ENCODE measurements around the gene PANK4. TPM values are rescaled to one million over a fixed set of nuclear protein-coding genes. Genes with fewer than 3 reads are reported as not detected.

Gene PANK4
- total RNA-seq, 1 experiment from 2014 or later, result 20.5 TPM

GRCh38 chr1:2532485-2533160 lies 6.2 kb upstream of the PANK4 start:
- Histone ChIP-seq H3K79me2 (ENCODE audit: low read depth) (no peaks in the 10 kb centered on the region), H2AFZ (no peak overlapping the region), H3K27me3 (ENCODE audit: insufficient read depth, low read depth) (peaks cover 21% of the 10 kb centered on the region), H3F3A (ENCODE audit: insufficient read depth, low read depth) (no peaks in the 10 kb centered on the region; the same call in 1 of the 2 replicates), H3K9me3 (ENCODE audit: insufficient read depth, low read depth) (no peaks in the 10 kb centered on the region), H3K36me3 (ENCODE audit: low read depth) (no peaks in the 10 kb centered on the region), H3K27ac (no peak overlapping the region), H3K4me2 (peak overlapping the region; percentile 48), H3K4me3 (no peak overlapping the region), H4K20me1 (ENCODE audit: insufficient read depth) (no peaks in the 10 kb centered on the region), H3K4me1 (replicated peaks; ENCODE audit: insufficient read depth) (peaks cover 31% of the 10 kb centered on the region), H3K9me2 (ENCODE audit: insufficient read depth) (no peaks in the 10 kb centered on the region)
- CTCF ChIA-PET, result no interaction called here
- no peak for DNase-seq
- POLR2A ChIA-PET (ENCODE audit: unreplicated experiment), result interaction anchor here (0.6 to 0.8 kb wide), 2 partner anchors 17 to 52 kb away, joined by 3 to 8 read pairs; no protein-coding TSS in a partner anchor
- TF ChIP-seq CTCF (conservative IDR thresholded peaks at IDR 0.05), result no peak
- no peak for TF ChIP-seq EZH2 (IDR thresholded peaks at IDR 0.05; ENCODE audit: low read depth)
- intact Hi-C loops (cut with micrococcal nuclease; ENCODE audit: unreplicated experiment), result loop anchor here (10.0 kb wide), 1 partner anchor 218 kb away; no protein-coding TSS in a partner anchor
- no TSS peak for BruUV-seq (replicated peaks)

- DNase-seq, result no peak
- Histone ChIP-seq H3F3A (ENCODE audit: insufficient read depth, low read depth) (peaks cover 6% of the 10 kb centered on the region; the same call in 1 of the 2 replicates), H4K20me1 (ENCODE audit: insufficient read depth) (no peaks in the 10 kb centered on the region), H3K27ac (no peak overlapping the region), H2AFZ (no peak overlapping the region), H3K4me1 (replicated peaks; ENCODE audit: insufficient read depth) (peaks cover 39% of the 10 kb centered on the region), H3K4me3 (no peak overlapping the region), H3K27me3 (ENCODE audit: insufficient read depth, low read depth) (peaks cover 21% of the 10 kb centered on the region), H3K9me3 (ENCODE audit: insufficient read depth, low read depth) (no peaks in the 10 kb centered on the region), H3K79me2 (ENCODE audit: low read depth) (peaks cover 2% of the 10 kb centered on the region), H3K9me2 (ENCODE audit: insufficient read depth) (no peaks in the 10 kb centered on the region), H3K36me3 (ENCODE audit: low read depth) (no peaks in the 10 kb centered on the region), H3K4me2 (no peak overlapping the region)
- BruUV-seq (replicated peaks), result no TSS peak
- CTCF ChIA-PET, result no interaction called here
- TF ChIP-seq CTCF (conservative IDR thresholded peaks at IDR 0.05) (no peak), EZH2 (IDR thresholded peaks at IDR 0.05; ENCODE audit: low read depth) (no peak)
- intact Hi-C loops (cut with micrococcal nuclease; ENCODE audit: unreplicated experiment), result loop anchor here (10.0 kb wide), 1 partner anchor 216 kb away; no protein-coding TSS in a partner anchor
- POLR2A ChIA-PET (ENCODE audit: unreplicated experiment), result interaction anchor here (0.6 to 0.7 kb wide), 3 partner anchors 18 to 1257 kb away, joined by 4 to 11 read pairs (median 8); no protein-coding TSS in a partner anchor
These were observed 4.3 kb upstream of the PANK4 start for GRCh38 chr1:2530513-2531361.

- TF ChIP-seq CTCF (conservative IDR thresholded peaks at IDR 0.05) (no peak), EZH2 (IDR thresholded peaks at IDR 0.05; ENCODE audit: low read depth) (peak; percentile 88; the same call in 1 of the 2 replicates)
- intact Hi-C loops (cut with micrococcal nuclease; ENCODE audit: unreplicated experiment), result loop anchor here (5.0 to 10.0 kb wide), 2 partner anchors 118 to 215 kb away; partner anchors contain the start of gene PEX10
- Histone ChIP-seq H3K79me2 (ENCODE audit: low read depth) (peaks cover 10% of the 10 kb centered on the region), H3K27ac (no peak within 1 kb of the TSS), H3K4me3 (no peak within 1 kb of the TSS), H3K9me3 (ENCODE audit: insufficient read depth, low read depth) (no peaks in the 10 kb centered on the region), H2AFZ (no peak within 1 kb of the TSS), H3K27me3 (ENCODE audit: insufficient read depth, low read depth) (peaks cover 21% of the 10 kb centered on the region), H3F3A (ENCODE audit: insufficient read depth, low read depth) (peaks cover 6% of the 10 kb centered on the region; the same call in 1 of the 2 replicates), H3K36me3 (ENCODE audit: low read depth) (no peaks in the 10 kb centered on the region), H3K4me1 (replicated peaks; ENCODE audit: insufficient read depth) (peaks cover 36% of the 10 kb centered on the region), H3K4me2 (peak within 1 kb of the TSS; percentile 58), H4K20me1 (ENCODE audit: insufficient read depth) (peaks cover 5% of the 10 kb centered on the region; the same call in 1 of the 2 replicates), H3K9me2 (ENCODE audit: insufficient read depth) (no peaks in the 10 kb centered on the region)
- ChIA-PET POLR2A (ENCODE audit: unreplicated experiment) (no interaction called here), CTCF (interaction anchor here (0.7 kb wide), 1 partner anchor 114 kb away, joined by 3 read pairs; no protein-coding TSS in a partner anchor)
- DNase-seq, result no peak
- BruUV-seq (replicated peaks), result no TSS peak
These were observed 3.6 kb upstream of the PANK4 start, which contains the start of gene HES5 for GRCh38 chr1:2529784-2530512. TSS of gene HES5 (minus strand) at chr1:2530263. CDS start at chr1:2530164, 99 bp downstream.
